IMR-90 (cell line): ENCODE measurements around the gene KIF13A. TPM values are rescaled to one million over a fixed set of nuclear protein-coding genes. Genes with fewer than 3 reads are reported as not detected.

Source experiments
- ATAC-seq: fragments of 200-7000 bp; cut with Tn5 transposase; 2 replicates; pipeline ENCODE4 v1.9.1; 2020; ENCODE audit warnings: low read depth, mild to moderate bottlenecking, moderate library complexity
- BruUV-seq: library from RNA; stranded (reverse); fragments of 400-500 nt; replicated peaks from 2 replicates; lab custom pipeline; 2021; lab: Mats Ljungman, UMichigan
- CTCF ChIA-PET: fragments of 300-600 bp; formaldehyde crosslinking; extraction: SDS; loops from one replicate; lab custom pipeline; 2021; ENCODE audit warnings: antibody characterized with exemption; lab: Yijun Ruan, JAX
- POLR2A ChIA-PET: fragments of 300-600 bp; sonication (Branson Sonifier 250); formaldehyde crosslinking; loops from one replicate; lab custom pipeline; 2022; ENCODE audit warnings: antibody characterized with exemption; ENCODE audit not compliant: unreplicated experiment; lab: Charles Lee
- DNase-seq: peaks from one replicate; pipeline ENCODE4 v3.0.0; 2013
- H2AFZ ChIP-seq: replicated peaks from 2 replicates; pipeline ENCODE3; 2013; ENCODE audit warnings: low read length, mild to moderate bottlenecking; ENCODE audit not compliant: poor library complexity
- H2AK5ac ChIP-seq: 2 replicates; pipeline ENCODE4 v1.6.1; 2013; ENCODE audit warnings: low read depth, low read length, inconsistent platforms
- H2AK9ac ChIP-seq: replicated peaks from 2 replicates; pipeline ENCODE3; 2013; ENCODE audit warnings: mild to moderate bottlenecking, low read depth, low read length, moderate library complexity; ENCODE audit not compliant: poor library complexity
- H2BK120ac ChIP-seq: 2 replicates; pipeline ENCODE4 v1.6.1; 2013; ENCODE audit warnings: low read depth, low read length, inconsistent platforms
- H2BK15ac ChIP-seq: 3 replicates; pipeline ENCODE4 v1.6.1; 2013; ENCODE audit warnings: low read depth, low read length, inconsistent platforms
- H2BK20ac ChIP-seq: 2 replicates; pipeline ENCODE4 v1.6.1; 2013; ENCODE audit warnings: low read depth, mild to moderate bottlenecking, inconsistent platforms, low read length, moderate library complexity
- H2BK5ac ChIP-seq: 2 replicates; pipeline ENCODE4 v1.6.1; 2013; ENCODE audit warnings: mild to moderate bottlenecking, low read depth, low read length, inconsistent platforms; ENCODE audit not compliant: poor library complexity, severe bottlenecking
- H3K14ac ChIP-seq: replicated peaks from 2 replicates; pipeline ENCODE4 v1.6.1; 2013; ENCODE audit warnings: low read depth, low read length, inconsistent platforms
- H3K18ac ChIP-seq: 2 replicates; pipeline ENCODE4 v1.6.1; 2013; ENCODE audit warnings: low read depth, low read length, control low read depth
- H3K23ac ChIP-seq: 2 replicates; pipeline ENCODE4 v1.6.1; 2013; ENCODE audit warnings: low read depth, low read length, inconsistent platforms
- H3K27ac ChIP-seq: 2 replicates; pipeline ENCODE4 v1.5.1; 2013; ENCODE audit warnings: mild to moderate bottlenecking, control low read depth, low read length; ENCODE audit not compliant: insufficient read depth
- H3K27me3 ChIP-seq: 2 replicates; pipeline ENCODE4 v1.6.1; 2013; ENCODE audit warnings: low read length; ENCODE audit not compliant: control insufficient read depth, insufficient read depth
- H3K36me3 ChIP-seq: 2 replicates; pipeline ENCODE4 v1.6.1; 2013; ENCODE audit warnings: low read length, mixed read lengths; ENCODE audit not compliant: control insufficient read depth, insufficient read depth
- H3K4ac ChIP-seq: 2 replicates; pipeline ENCODE4 v1.6.1; 2013; ENCODE audit warnings: low read depth, low read length, inconsistent platforms
- H3K4me1 ChIP-seq: 2 replicates; pipeline ENCODE4 v1.6.1; 2013; ENCODE audit warnings: low read length, mixed read lengths; ENCODE audit not compliant: control insufficient read depth, insufficient read depth
- H3K4me2 ChIP-seq: 2 replicates; pipeline ENCODE4 v1.6.1; 2013; ENCODE audit warnings: low read depth, mild to moderate bottlenecking, control low read depth, low read length, moderate library complexity
- H3K4me3 ChIP-seq: 2 replicates; pipeline ENCODE4 v1.5.1; 2013; ENCODE audit warnings: low read depth, mild to moderate bottlenecking, control low read depth, low read length, moderate library complexity; ENCODE audit not compliant: insufficient read depth
- H3K56ac ChIP-seq: 2 replicates; pipeline ENCODE4 v1.6.1; 2013; ENCODE audit warnings: low read length, inconsistent platforms; ENCODE audit not compliant: insufficient read depth; ENCODE audit errors: extremely low read depth
- H3K79me1 ChIP-seq, 2 experiments: 2 replicates each; pipeline ENCODE4 v1.6.1; 2013; ENCODE audit warnings: low read length in 2 of 2, inconsistent platforms in 1 of 2, low read depth in 1 of 2
- H3K9ac ChIP-seq: 2 replicates; pipeline ENCODE4 v1.6.1; 2013; ENCODE audit warnings: low read depth, low read length, control low read depth
- H3K9me1 ChIP-seq: 2 replicates; pipeline ENCODE4 v1.6.1; 2013; ENCODE audit warnings: low read length, inconsistent platforms; ENCODE audit not compliant: insufficient read depth
- H3K9me3 ChIP-seq: 2 replicates; pipeline ENCODE4 v1.6.1; 2013; ENCODE audit warnings: low read length; ENCODE audit not compliant: control insufficient read depth, insufficient read depth
- H4K20me1 ChIP-seq: 2 replicates; pipeline ENCODE4 v1.6.1; 2013; ENCODE audit warnings: low read length, inconsistent platforms; ENCODE audit not compliant: insufficient read depth
- H4K5ac ChIP-seq: 2 replicates; pipeline ENCODE4 v1.6.1; 2013; ENCODE audit warnings: mild to moderate bottlenecking, low read depth, low read length, control low read depth
- H4K8ac ChIP-seq, 2 experiments: 2 replicates each; pipeline ENCODE4 v1.6.1; 2013; ENCODE audit warnings: low read depth in 2 of 2, low read length in 2 of 2, control low read depth in 1 of 2, inconsistent platforms in 1 of 2
- H4K91ac ChIP-seq: 2 replicates; pipeline ENCODE4 v1.6.1; 2013; ENCODE audit warnings: low read depth, low read length, inconsistent platforms; ENCODE audit not compliant: insufficient read depth
- BHLHE40 ChIP-seq: fragments of 150-350 bp; IDR thresholded peaks from 2 replicates; pipeline ENCODE4 v1.6.1; 2016; ENCODE audit warnings: mild to moderate bottlenecking, low read depth, low read length
- CHD1 ChIP-seq: IDR thresholded peaks from 2 replicates; pipeline ENCODE4 v1.6.1; 2012; ENCODE audit warnings: low read depth, low read length, improper control_type of control experiment
- MAFK ChIP-seq: IDR thresholded peaks from 2 replicates; pipeline ENCODE4 v1.6.1; 2012; ENCODE audit warnings: low read depth, low read length, improper control_type of control experiment
- MAZ ChIP-seq: IDR thresholded peaks from 2 replicates; pipeline ENCODE4 v1.6.1; 2012; ENCODE audit warnings: low read depth, mild to moderate bottlenecking, low read length, improper control_type of control experiment, moderate library complexity, borderline replicate concordance
- NFE2L2 ChIP-seq: fragments of 150-350 bp; IDR thresholded peaks from 2 replicates; pipeline ENCODE4 v1.6.1; 2016; ENCODE audit warnings: low read depth, mild to moderate bottlenecking, low read length
- POLR2A ChIP-seq: IDR thresholded peaks from 2 replicates; pipeline ENCODE4 v1.6.1; 2012; ENCODE audit warnings: mild to moderate bottlenecking, low read depth, low read length
- RAD21 ChIP-seq: IDR thresholded peaks from 2 replicates; pipeline ENCODE4 v1.6.1; 2012; ENCODE audit warnings: low read length, improper control_type of control experiment
- RFX5 ChIP-seq: IDR thresholded peaks from 2 replicates; pipeline ENCODE4 v1.8.0; 2012; ENCODE audit warnings: low read depth, mild to moderate bottlenecking, low read length, moderate library complexity
- SMC3 ChIP-seq: fragments of 150-350 bp; IDR thresholded peaks from 2 replicates; pipeline ENCODE4 v1.6.1; 2016; ENCODE audit warnings: low read depth, mild to moderate bottlenecking, antibody characterized with exemption, low read length, moderate library complexity
- WGBS, 2 experiments: methylation state at CpG; one replicate each; pipeline versions ENCODE4 v1.1.5 to v1.1.7; 2013; ENCODE audit warnings: missing lambda C conversion rate in 2 of 2; ENCODE audit not compliant: insufficient read length in 1 of 2; ENCODE audit errors: extremely low coverage in 2 of 2; 5-methylcytosine and 5-hydroxymethylcytosine counted together
- dilution Hi-C: fragments of 300-500 bp; cut with HindIII; formaldehyde crosslinking; loops from one replicate; pipeline ENCODE4 v1.14.3; 2018; ENCODE audit warnings: low sequenced_read_pairs; ENCODE audit not compliant: unreplicated experiment
- in situ Hi-C: fragments of 300-500 bp; cut with MboI; formaldehyde crosslinking; loops from 3 replicates; pipeline ENCODE4 v1.14.3; 2019; ENCODE audit warnings: low sequenced_read_pairs, inconsistent platforms, mixed read lengths
- intact Hi-C: fragments of 100-400 bp; cut with micrococcal nuclease; formaldehyde crosslinking; loops from 2 replicates; pipeline ENCODE4 v1.10.0; 2022
- polyA plus RNA-seq, 3 experiments: library from polyadenylated mRNA; depleted of rRNA; stranded (reverse); fragments of >200 nt; gene quantifications; 2 replicates each; pipeline ENCODE4 v1.2.3, GENCODE V29; 2012; ENCODE audit warnings: low replicate concordance in 1 of 3
- total RNA-seq: library from RNA; depleted of rRNA; stranded (reverse); fragments of >200 nt; gene quantifications from 2 replicates; pipeline ENCODE4 v1.2.3, GENCODE V29; 2012
- TF ChIP-seq, protein P1 (sequence below): fragments of 150-350 bp; IDR thresholded peaks from 2 replicates; pipeline ENCODE4 v1.6.1; 2017; ENCODE audit warnings: mild to moderate bottlenecking, antibody characterized with exemption, low read length, low read depth
- TF ChIP-seq, protein P2 (sequence below): conservative IDR thresholded peaks from 2 replicates; pipeline ENCODE4 v1.5.1; 2012; ENCODE audit warnings: mild to moderate bottlenecking, low read depth, low read length, improper control_type of control experiment

KIF13A gene
- total and polyA plus RNA-seq, 2 of the 4 experiments (the other 2 are of a cell fraction), result 23.3 to 51.8 TPM

DNA sequence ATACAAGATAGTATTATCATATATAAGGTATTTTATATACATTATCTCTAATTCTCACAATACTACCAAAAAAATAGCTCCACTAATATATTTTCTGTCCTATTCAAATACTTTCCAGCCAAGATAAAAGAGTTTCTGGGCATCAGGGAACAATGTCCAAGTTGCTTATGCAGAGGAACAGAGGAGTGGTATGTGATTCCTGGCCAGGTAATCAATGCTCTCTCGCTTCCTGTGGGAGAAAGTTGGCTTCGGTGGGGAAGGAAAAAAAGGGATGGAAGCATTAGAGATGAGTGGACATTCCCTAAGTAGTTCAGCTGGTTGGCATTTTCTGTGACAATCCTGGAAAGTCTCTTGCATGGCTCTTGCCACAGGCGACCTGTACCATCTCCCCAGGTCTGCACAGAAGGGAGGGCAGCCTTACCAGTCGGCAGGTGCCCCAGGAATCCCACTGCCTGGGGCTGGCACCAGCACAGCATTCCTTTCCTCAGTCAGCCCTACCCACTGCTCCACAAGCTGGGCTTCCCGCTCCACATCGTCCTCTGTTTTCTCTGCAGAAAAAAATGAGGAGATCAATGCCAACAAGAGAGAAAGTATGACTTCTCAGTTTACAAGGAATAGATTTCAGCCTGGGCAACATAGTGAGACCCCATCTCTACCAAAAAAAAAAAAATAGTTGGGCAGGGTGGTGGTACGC lies 202.2 kb downstream of the KIF13A start:
- Histone ChIP-seq H3K4me1 (no peaks in the 10 kb centered on the region), H3K9ac (no peak overlapping the region), H4K91ac (no peak overlapping the region), H3K23ac (no peak overlapping the region), H3K14ac (no peak overlapping the region), H3K9me3 (no peaks in the 10 kb centered on the region), H2BK15ac (no peak overlapping the region), H2BK120ac (no peak overlapping the region), H2AFZ (no peak overlapping the region), H3K18ac (no peak overlapping the region), H4K20me1 (no peaks in the 10 kb centered on the region), H3K27me3 (no peaks in the 10 kb centered on the region), H3K9me1 (peaks cover 3% of the 10 kb centered on the region; the same call in 1 of the 2 replicates), H2BK5ac (no peak overlapping the region), H2BK20ac (no peak overlapping the region), H2AK9ac (no peak overlapping the region), H3K56ac (no peak overlapping the region), H3K4me2 (no peak overlapping the region), H3K4me3 (no peak overlapping the region), H3K4ac (no peak overlapping the region), H4K5ac (no peak overlapping the region), H3K79me1 (peaks cover 2 to 4% of the 10 kb centered on the region in 2 experiments; a peak in 1 of 4 replicates), H2AK5ac (no peak overlapping the region), H3K36me3 (peaks cover 34% of the 10 kb centered on the region), H3K27ac (no peak overlapping the region), H4K8ac (no peak overlapping the region)
- intact Hi-C loops (no loop called here), dilution Hi-C loops (no loop called here), in situ Hi-C loops (loop anchor here (10.0 kb wide), 1 partner anchor 630 kb away; no protein-coding TSS in a partner anchor)
- ChIA-PET POLR2A (no interaction called here), CTCF (interaction anchor here (0.6 kb wide), 1 partner anchor 344 kb away, joined by 3 read pairs; no protein-coding TSS in a partner anchor)
- ATAC-seq, result no peak
- TF ChIP-seq RFX5, result no peak
- TF ChIP-seq, protein P1, sequence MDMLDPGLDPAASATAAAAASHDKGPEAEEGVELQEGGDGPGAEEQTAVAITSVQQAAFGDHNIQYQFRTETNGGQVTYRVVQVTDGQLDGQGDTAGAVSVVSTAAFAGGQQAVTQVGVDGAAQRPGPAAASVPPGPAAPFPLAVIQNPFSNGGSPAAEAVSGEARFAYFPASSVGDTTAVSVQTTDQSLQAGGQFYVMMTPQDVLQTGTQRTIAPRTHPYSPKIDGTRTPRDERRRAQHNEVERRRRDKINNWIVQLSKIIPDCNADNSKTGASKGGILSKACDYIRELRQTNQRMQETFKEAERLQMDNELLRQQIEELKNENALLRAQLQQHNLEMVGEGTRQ, result no peak
- TF ChIP-seq MAZ, result no peak
- TF ChIP-seq BHLHE40, result no peak
- TF ChIP-seq MAFK, result no peak
- TF ChIP-seq SMC3, result no peak
- TF ChIP-seq CHD1, result no peak
- no peak for TF ChIP-seq NFE2L2
- TF ChIP-seq, protein P2, sequence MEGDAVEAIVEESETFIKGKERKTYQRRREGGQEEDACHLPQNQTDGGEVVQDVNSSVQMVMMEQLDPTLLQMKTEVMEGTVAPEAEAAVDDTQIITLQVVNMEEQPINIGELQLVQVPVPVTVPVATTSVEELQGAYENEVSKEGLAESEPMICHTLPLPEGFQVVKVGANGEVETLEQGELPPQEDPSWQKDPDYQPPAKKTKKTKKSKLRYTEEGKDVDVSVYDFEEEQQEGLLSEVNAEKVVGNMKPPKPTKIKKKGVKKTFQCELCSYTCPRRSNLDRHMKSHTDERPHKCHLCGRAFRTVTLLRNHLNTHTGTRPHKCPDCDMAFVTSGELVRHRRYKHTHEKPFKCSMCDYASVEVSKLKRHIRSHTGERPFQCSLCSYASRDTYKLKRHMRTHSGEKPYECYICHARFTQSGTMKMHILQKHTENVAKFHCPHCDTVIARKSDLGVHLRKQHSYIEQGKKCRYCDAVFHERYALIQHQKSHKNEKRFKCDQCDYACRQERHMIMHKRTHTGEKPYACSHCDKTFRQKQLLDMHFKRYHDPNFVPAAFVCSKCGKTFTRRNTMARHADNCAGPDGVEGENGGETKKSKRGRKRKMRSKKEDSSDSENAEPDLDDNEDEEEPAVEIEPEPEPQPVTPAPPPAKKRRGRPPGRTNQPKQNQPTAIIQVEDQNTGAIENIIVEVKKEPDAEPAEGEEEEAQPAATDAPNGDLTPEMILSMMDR, result no peak
- no peak for TF ChIP-seq RAD21
- TF ChIP-seq POLR2A, result no peak
- BruUV-seq, result no TSS peak
- DNase-seq, result no peak
- 100% methylated on average over 1 of the region's 7 CpGs; no CpG with 5 or more reads in 1 of the 2 experiments for WGBS, 2 experiments
